HAP-1 (cell line): ENCODE measurements around the gene TTLL11.
"Not testable (repeated sequence)": the region's sequence is repeated elsewhere in the genome, so short reads cannot be mapped to it uniquely, and the experiment has no call there.

Experiments
- DNase-seq, 2 experiments: peaks; one replicate each; pipeline ENCODE4 v3.0.0-alpha.2; 2016 to 2020; ENCODE audit warnings: low spot score in 2 of 2
- H3K27me3 ChIP-seq: fragments of 250-450 bp; sonication (Bioruptor Pico); 2 replicates; pipeline ENCODE4 v1.5.1; 2020; ENCODE audit warnings: low read depth, mild to moderate bottlenecking, moderate library complexity
- H3K36me3 ChIP-seq: fragments of 250-450 bp; sonication (Bioruptor Pico); replicated peaks from 2 replicates; pipeline ENCODE4 v1.5.1; 2020; ENCODE audit warnings: mild to moderate bottlenecking
- H3K4me1 ChIP-seq: fragments of 250-450 bp; sonication (Bioruptor Pico); 2 replicates; pipeline ENCODE4 v1.5.1; 2020; ENCODE audit warnings: mild to moderate bottlenecking
- H3K4me3 ChIP-seq: fragments of 250-450 bp; sonication (Bioruptor Pico); 2 replicates; pipeline ENCODE4 v1.5.1; 2020; ENCODE audit warnings: mild to moderate bottlenecking, moderate library complexity
- H3K9me3 ChIP-seq: fragments of 250-450 bp; sonication (Bioruptor Pico); 2 replicates; pipeline ENCODE4 v1.5.1; 2020; ENCODE audit warnings: mild to moderate bottlenecking, moderate library complexity
- in situ Hi-C: fragments of 300-500 bp; cut with MboI; formaldehyde crosslinking; loops from 3 replicates; pipeline ENCODE4 v1.14.3; 2020; ENCODE audit warnings: low sequenced_read_pairs, inconsistent platforms, mixed read lengths

Gene TTLL11

DNA sequence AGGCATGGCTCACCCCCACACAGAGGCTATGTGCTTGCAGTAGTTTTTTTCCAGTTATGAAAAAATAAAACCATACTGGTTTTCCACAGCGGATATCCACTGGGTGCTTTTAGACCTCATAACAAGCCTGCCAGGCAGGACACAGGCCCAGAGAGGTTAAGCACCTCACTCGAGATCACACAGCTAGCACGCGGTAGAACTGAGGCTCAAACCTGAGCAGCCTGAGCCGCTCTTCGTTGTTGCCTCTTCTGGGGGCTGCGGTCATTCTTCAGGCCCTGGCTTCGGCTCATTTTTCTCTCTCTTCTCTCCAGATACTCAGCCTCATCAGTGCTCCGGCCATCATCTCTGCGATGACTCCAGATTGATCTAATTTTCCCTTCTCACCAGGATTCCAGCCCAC, 196.0 kb downstream of the TTLL11 start:
- H3K9me3 ChIP-seq: peaks cover 12% of the 10 kb centered on the region; the same call in 1 of the 2 replicates
- H3K27me3 ChIP-seq: no peaks in the 10 kb centered on the region
- no peak overlapping the region for H3K4me3 ChIP-seq
- H3K4me1 ChIP-seq: no peaks in the 10 kb centered on the region
- DNase-seq: no peak
- in situ Hi-C loops: no loop called here
- no peaks in the 10 kb centered on the region for H3K36me3 ChIP-seq

DNA sequence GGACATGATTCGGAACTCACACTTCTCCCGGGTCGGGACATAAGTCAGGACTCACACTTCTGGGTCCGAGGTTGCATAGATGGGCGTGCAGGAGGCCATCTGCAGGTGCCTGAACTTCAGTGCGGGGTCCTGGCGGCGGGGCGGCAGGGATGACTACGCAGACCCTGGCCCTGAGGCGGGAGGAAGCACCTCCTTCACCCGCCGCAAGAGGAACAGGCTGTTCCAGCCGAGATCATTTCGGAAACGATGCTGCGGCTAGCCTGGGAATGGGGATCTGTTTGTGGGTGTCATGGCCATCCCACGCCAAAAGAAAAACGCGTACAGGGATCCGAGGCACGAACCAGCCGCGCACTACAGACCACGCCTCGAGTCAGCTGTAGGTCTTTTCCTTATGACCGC, 196.6 kb downstream of the TTLL11 start:
- H3K27me3 ChIP-seq: no peaks in the 10 kb centered on the region
- in situ Hi-C loops: no loop called here
- no peaks in the 10 kb centered on the region for H3K36me3 ChIP-seq
- H3K9me3 ChIP-seq: peaks cover 12% of the 10 kb centered on the region; the same call in 1 of the 2 replicates
- no peak overlapping the region for H3K4me3 ChIP-seq
- no peaks in the 10 kb centered on the region for H3K4me1 ChIP-seq
- DNase-seq: no peak

DNA sequence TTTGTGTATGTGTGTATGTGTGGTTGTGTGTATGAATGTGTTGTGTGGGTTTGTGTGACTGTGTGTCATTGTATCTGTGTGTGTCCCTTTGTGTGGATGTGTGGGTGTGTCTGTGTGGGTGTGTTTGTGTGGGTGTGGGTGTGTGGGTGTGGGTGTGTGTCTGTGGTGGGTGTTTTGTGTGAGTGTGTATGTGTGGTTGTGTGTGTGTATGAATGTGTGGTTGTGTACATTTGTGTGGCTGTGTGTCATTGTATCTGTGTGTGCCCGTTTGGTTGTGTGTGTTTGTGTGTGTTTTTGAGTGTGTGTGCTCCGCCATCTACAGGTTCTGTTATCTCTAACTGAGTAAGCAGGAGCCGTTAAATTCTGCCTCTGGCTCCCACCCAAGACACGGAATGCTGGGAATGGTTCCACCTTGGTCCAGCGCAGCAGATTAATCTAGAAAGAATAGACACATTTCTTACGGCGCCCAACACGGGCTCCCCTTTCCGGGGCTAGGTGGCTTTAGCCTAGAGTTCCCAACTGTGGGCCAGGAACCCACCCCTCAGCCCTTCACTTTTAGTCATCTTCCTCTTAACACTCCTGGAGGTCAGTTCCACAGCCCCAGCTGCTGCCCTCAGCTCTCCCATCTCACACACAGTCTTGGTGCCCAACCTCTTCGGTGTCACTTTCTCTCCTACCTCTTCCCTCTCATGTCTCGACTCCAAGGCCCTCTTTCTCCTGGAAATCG, 197.1 kb downstream of the TTLL11 start:
- Histone ChIP-seq H3K4me1 (no peaks in the 10 kb centered on the region), H3K36me3 (no peaks in the 10 kb centered on the region), H3K9me3 (peaks cover 12% of the 10 kb centered on the region; the same call in 1 of the 2 replicates), H3K27me3 (no peaks in the 10 kb centered on the region), H3K4me3 (no peak overlapping the region)
- peak in 1 of 2 experiments; percentile 35 for DNase-seq
- in situ Hi-C loops: no loop called here

DNA sequence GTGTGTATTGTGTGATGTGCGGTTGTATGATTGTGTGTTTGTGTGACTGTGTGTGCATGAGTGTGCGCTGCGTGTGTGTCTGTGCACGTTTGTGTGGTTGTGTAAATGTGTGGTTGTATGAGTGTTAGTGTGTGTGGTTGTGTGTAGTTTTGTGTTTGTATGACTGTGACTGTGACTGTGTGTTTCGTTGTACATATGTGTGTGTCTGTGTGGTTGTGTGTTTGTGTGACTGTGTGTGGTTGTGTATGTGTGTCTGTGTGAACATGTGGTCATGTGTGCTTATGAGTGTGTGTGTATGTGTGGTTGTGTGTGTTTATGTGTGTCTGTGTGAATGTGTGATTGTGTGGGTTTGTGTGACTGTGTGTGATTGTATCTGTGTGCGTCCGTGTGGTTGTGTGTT, 197.8 kb downstream of the TTLL11 start:
- no peak for DNase-seq
- Histone ChIP-seq H3K27me3 (no peaks in the 10 kb centered on the region), H3K9me3 (peaks cover 6% of the 10 kb centered on the region; the same call in 1 of the 2 replicates), H3K4me3 (no peak overlapping the region), H3K4me1 (no peaks in the 10 kb centered on the region), H3K36me3 (no peaks in the 10 kb centered on the region)
- in situ Hi-C loops: no loop called here

DNA sequence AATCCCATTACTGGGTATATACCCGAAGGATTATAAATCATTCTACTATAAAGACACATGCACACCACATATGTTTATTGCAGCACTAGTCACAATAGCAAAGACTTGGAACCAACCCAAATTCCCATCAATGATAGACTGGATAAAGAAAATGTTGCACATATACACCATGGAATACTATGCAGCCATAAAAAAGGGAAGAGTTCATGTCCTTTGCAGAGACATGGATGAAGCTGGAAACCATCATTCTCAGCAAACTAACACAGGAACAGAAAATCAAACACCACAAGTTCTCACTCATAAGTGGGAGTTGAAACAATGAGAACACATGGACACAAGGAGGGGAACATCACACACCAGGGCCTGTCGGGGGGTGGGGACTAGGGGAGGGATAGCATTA, 198.7 kb downstream of the TTLL11 start:
- DNase-seq, H3K27me3 ChIP-seq, H3K4me3 ChIP-seq, H3K9me3 ChIP-seq, H3K4me1 ChIP-seq, H3K36me3 ChIP-seq, in situ Hi-C loops: not testable (repeated sequence)

DNA sequence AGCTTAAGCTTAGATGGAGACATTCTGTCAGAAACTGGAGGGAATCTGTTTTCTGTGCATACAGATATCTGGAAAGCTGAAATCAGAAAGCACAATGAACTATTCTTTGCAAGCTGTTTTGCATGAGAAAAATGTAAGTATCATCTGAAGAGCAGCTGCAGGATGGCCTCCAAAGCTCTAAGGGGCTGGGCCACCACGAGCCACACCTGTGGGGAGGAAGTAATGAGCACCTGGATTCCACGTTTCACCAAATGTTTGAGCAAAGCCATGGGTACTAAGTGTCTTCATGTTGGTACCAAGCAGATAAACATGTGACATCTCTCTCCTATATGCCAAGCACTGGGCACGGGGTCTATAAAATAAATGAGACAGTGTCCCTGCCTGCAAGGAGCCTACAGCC, 199.3 kb downstream of the TTLL11 start:
- Histone ChIP-seq H3K4me3 (no peak overlapping the region), H3K9me3 (no peaks in the 10 kb centered on the region), H3K27me3 (no peaks in the 10 kb centered on the region), H3K4me1 (no peaks in the 10 kb centered on the region), H3K36me3 (no peaks in the 10 kb centered on the region)
- DNase-seq: no peak
- in situ Hi-C loops: no loop called here

DNA sequence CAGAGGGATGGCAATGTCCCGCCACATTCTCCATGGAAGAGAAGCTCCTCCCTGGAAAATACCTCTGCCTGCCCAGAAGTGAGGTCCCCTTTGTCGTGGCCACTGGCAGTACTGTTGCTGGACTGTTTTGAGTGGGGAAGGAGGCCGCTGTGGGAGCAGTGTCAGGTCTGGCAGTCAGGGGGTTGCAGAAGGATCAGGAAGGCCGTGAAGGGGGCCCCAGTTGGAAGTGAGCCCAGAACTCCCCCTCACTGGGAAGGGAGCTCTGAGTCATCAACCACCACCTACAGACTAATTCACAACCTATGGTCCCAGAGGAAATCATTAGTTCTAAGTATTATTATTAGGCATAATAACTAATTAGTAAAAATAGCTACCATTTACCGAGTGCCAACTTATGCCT, 200.4 kb downstream of the TTLL11 start:
- H3K4me1 ChIP-seq: no peaks in the 10 kb centered on the region
- H3K36me3 ChIP-seq: no peaks in the 10 kb centered on the region
- no peaks in the 10 kb centered on the region for H3K9me3 ChIP-seq
- no peaks in the 10 kb centered on the region for H3K27me3 ChIP-seq
- DNase-seq: no peak
- no peak overlapping the region for H3K4me3 ChIP-seq
- in situ Hi-C loops: no loop called here

DNA sequence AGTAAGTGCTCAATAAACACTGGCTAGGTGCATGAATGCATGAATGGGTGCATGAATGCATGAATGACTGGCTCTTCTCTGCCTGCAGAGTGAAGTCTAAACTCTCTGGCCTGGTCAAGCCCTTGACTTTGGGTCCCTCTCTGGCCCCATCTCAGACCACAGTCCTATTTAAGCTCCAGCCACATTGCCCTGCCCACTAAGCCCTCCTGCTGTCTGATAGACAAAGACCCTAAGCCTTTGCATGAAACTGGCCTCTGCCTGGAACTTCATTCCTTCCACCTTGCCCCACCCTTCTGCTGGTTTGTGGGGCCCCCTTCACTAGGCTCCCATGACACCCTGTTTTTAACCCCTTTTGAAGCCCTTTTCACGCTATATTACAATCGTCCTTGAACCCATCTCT, 202.4 kb downstream of the TTLL11 start:
- no peak for DNase-seq
- Histone ChIP-seq H3K4me1 (no peaks in the 10 kb centered on the region), H3K9me3 (no peaks in the 10 kb centered on the region), H3K27me3 (no peaks in the 10 kb centered on the region), H3K36me3 (no peaks in the 10 kb centered on the region), H3K4me3 (no peak overlapping the region)
- in situ Hi-C loops: no loop called here

DNA sequence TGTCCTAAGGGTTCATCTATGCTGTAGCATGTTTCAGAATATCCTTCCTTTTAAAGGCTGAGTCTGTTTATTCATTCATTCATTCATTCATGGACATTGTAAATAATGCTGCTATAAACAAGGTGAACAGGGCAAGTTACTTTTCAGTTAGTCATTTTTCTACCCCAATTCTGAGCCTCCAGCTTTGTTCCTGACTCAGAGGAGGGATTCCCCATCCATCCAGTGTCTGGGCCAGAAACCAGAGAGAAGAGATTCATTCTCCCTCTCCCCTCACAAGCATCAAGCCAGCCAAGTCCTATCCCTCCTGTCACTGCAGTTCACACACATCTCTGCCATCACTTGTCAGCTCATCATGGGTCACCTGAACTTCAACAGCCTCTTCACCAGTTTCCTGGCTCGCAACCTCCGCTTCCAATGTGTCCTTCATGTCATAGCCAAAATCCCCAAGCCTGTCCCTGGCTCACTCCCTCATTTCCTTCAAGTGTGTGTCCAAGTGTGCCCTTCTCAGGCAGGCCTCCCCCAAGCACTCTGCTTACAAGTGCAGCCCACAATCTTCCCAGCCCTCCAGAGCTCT, 203.0 kb downstream of the TTLL11 start:
- H3K27me3 ChIP-seq: no peaks in the 10 kb centered on the region
- no peaks in the 10 kb centered on the region for H3K4me1 ChIP-seq
- no peak overlapping the region for H3K4me3 ChIP-seq
- H3K9me3 ChIP-seq: no peaks in the 10 kb centered on the region
- in situ Hi-C loops: no loop called here
- DNase-seq: no peak
- no peaks in the 10 kb centered on the region for H3K36me3 ChIP-seq

DNA sequence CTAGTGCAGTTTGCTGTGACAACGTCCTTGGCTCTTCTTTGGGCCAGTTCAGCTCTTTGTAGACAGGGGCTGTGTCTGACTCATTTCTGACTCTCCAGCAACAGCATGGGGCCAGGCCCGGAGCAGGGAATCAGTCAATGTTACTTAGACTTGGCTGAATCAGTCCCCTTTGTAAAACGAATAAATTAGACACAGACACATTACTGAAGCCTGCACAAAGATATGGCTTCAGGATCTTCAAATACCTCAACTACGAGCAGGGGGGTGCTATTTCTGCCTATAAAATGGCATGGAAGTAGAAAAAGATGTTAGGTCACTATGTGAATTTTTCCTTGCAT, 204.7 kb downstream of the TTLL11 start:
- Histone ChIP-seq H3K4me3 (no peak overlapping the region), H3K4me1 (no peaks in the 10 kb centered on the region)

DNA sequence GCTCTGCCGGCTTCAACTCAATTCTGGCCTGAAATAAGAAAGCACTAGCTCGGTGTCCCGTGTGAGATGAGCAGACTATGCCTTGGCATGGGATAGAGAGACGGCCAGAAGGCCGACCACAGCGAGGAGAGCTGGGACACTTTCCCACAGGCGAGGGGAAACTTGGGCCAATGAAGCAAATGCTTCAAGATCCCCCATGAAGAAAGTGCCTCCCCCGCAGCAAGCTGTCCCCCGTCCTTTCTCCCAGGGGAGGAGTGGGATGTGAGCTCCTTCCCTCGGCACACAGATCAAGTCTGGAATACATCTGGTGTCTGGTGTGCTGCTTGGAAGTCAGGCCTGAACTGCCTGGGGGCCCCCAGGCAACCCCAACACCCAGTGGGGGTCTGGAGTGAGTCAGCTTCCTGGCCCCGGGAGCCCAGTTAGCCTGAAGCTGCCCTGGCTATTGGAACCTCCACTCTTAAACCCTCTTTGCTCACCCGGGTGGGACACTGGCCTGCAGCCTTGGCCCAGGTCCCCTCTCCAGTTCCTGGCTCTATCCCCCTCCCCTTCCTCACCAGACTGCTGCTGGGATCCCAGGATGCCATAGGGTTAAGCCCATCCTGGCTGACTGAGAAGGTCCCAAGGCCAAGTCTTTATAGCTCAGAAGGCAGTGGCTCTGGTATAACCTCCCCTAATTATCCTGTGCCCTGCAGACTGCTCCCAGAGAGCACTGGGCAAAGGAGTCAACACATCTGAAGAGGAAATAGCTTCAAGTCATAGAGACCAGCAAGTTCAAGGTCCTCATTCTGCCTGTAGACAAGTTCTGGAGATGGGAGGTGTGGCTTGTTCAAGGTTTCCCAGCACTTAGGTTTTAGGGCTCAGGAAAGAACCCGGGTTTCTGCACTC, 205.3 kb downstream of the TTLL11 start:
- no peaks in the 10 kb centered on the region for H3K9me3 ChIP-seq
- H3K27me3 ChIP-seq: no peaks in the 10 kb centered on the region
- no peaks in the 10 kb centered on the region for H3K4me1 ChIP-seq
- in situ Hi-C loops: no loop called here
- no peaks in the 10 kb centered on the region for H3K36me3 ChIP-seq
- no peak for DNase-seq
- H3K4me3 ChIP-seq: no peak overlapping the region

More for the DNA sequence above, 204.7 kb downstream of the TTLL11 start:
- in situ Hi-C loops: no loop called here
- Histone ChIP-seq H3K36me3 (no peaks in the 10 kb centered on the region), H3K9me3 (no peaks in the 10 kb centered on the region), H3K27me3 (no peaks in the 10 kb centered on the region)
- no peak for DNase-seq

DNA sequence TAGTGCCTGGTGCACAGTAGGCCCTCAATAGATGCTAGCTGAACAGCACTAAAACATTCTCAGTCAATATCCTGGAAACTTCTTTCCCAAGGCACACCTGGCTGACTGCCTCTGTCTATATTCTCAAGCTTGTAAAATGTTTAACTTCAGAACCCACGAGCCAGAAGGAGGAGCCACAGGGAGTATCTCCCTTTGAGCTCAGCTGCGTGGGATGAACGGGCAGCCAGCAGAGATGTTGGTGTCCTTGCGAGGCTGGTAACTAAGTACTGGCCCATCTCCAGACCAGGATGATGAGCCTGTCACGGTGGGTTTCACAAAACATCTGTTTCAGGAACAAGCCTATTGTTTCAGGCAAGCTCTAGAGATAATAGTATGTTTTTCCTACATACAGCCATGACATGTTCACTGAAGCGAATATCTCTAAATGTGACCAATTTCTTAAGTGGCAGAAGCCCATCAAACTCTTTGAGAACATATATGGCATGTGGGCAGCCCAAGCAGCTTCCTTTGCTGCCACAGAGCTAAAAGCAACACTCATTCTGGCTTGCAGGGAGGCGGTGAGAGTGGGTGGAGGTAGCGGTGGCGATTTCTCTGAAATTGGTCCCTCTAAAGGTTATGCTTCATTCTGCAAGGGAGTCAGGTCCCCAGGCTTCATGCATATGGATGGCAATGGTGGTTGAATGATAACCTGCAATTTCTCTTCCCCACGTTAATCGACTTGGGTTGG, 206.2 kb downstream of the TTLL11 start:
- Histone ChIP-seq H3K4me3 (no peak overlapping the region), H3K9me3 (no peaks in the 10 kb centered on the region), H3K4me1 (no peaks in the 10 kb centered on the region), H3K27me3 (no peaks in the 10 kb centered on the region), H3K36me3 (no peaks in the 10 kb centered on the region)
- in situ Hi-C loops: no loop called here
- no peak for DNase-seq

DNA sequence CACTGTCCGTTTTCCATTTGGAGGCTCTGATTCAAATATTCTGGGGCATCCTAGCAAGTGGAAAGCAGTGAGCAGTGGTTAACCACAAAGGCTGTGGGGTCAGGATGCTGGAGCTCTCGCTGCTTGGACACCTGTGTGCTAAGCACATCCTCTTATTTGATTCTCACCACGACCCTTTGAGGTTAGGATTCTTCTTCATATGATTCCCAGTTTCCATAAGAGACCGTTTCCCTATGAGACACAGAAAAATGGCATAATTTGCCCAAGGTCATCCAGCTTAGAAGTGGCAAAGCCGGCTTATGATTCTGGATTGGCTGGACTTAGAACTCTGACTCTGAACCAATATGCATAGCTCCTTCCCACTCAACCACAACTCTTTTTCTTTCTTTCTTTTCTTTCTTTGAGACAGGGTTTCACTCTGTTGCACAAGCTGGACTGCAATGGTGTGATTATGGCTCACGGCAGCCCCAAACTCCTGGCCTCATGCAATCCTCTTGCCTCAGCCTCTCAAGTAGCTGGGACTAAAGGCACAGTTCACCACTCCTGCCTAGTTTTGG, 207.7 kb downstream of the TTLL11 start:
- no peaks in the 10 kb centered on the region for H3K9me3 ChIP-seq
- no peak overlapping the region for H3K4me3 ChIP-seq
- H3K27me3 ChIP-seq: no peaks in the 10 kb centered on the region
- no peaks in the 10 kb centered on the region for H3K36me3 ChIP-seq
- no peak for DNase-seq
- in situ Hi-C loops: no loop called here
- no peaks in the 10 kb centered on the region for H3K4me1 ChIP-seq
